H9 (cell line): ENCODE results near the gene MAPK8IP1. TPM values are rescaled to one million over a fixed set of nuclear protein-coding genes. Genes with fewer than 3 reads are reported as not detected.
A peak's percentile ranks its signal among the peaks of the same experiment; 100 is the strongest.

Experiments
- DNase-seq: peaks from one replicate; pipeline ENCODE4 v3.0.0-alpha.2; 2017
- H2AFZ ChIP-seq: one replicate; pipeline ENCODE4 v1.6.1; 2013; ENCODE audit warnings: mild to moderate bottlenecking, low read length, control low read depth, moderate library complexity
- H2AK5ac ChIP-seq: 2 replicates; pipeline ENCODE4 v1.6.1; 2013; ENCODE audit warnings: low read length, control low read depth, mixed read lengths; ENCODE audit not compliant: insufficient read length
- H2BK120ac ChIP-seq: one replicate; pipeline ENCODE4 v1.6.1; 2013; ENCODE audit warnings: low read depth, mild to moderate bottlenecking, low read length, control low read depth, inconsistent platforms; ENCODE audit not compliant: poor library complexity, severe bottlenecking
- H2BK12ac ChIP-seq: 2 replicates; pipeline ENCODE4 v1.6.1; 2013; ENCODE audit warnings: low read length, control low read depth, mixed read lengths, low read depth; ENCODE audit not compliant: insufficient read length
- H2BK15ac ChIP-seq: 2 replicates; pipeline ENCODE4 v1.6.1; 2013; ENCODE audit warnings: low read depth, low read length, control low read depth
- H2BK20ac ChIP-seq: one replicate; pipeline ENCODE4 v1.6.1; 2013; ENCODE audit warnings: low read depth, mild to moderate bottlenecking, low read length, control low read depth, inconsistent platforms; ENCODE audit not compliant: poor library complexity, severe bottlenecking
- H2BK5ac ChIP-seq: 2 replicates; pipeline ENCODE4 v1.6.1; 2013; ENCODE audit warnings: low read length, control low read depth, mixed read lengths; ENCODE audit not compliant: insufficient read length
- H3K14ac ChIP-seq: 2 replicates; pipeline ENCODE4 v1.6.1; 2013; ENCODE audit warnings: low read length, control low read depth; ENCODE audit not compliant: insufficient read depth
- H3K18ac ChIP-seq: 2 replicates; pipeline ENCODE4 v1.6.1; 2013; ENCODE audit warnings: low read depth, mild to moderate bottlenecking, mixed read lengths, low read length, control low read depth; ENCODE audit not compliant: insufficient read length
- H3K23ac ChIP-seq: 2 replicates; pipeline ENCODE4 v1.6.1; 2013; ENCODE audit warnings: low read length, control low read depth, mixed read lengths, low read depth; ENCODE audit not compliant: insufficient read length
- H3K23me2 ChIP-seq: 2 replicates; pipeline ENCODE4 v1.6.1; 2013; ENCODE audit warnings: low read depth, mild to moderate bottlenecking, mixed read lengths, low read length, control low read depth; ENCODE audit not compliant: insufficient read length, poor library complexity, severe bottlenecking
- H3K27ac ChIP-seq: 2 replicates; pipeline ENCODE4 v1.5.1; 2013; ENCODE audit warnings: low read length, control low read depth, mixed read lengths, low read depth; ENCODE audit not compliant: insufficient read length
- H3K27me3 ChIP-seq: 2 replicates; pipeline ENCODE4 v1.6.1; 2013; ENCODE audit warnings: low read length, control low read depth, inconsistent platforms; ENCODE audit not compliant: insufficient read depth
- H3K4ac ChIP-seq: 2 replicates; pipeline ENCODE4 v1.6.1; 2013; ENCODE audit warnings: low read depth, mild to moderate bottlenecking, control low read depth, inconsistent platforms, low read length, moderate library complexity
- H3K4me1 ChIP-seq: 2 replicates; pipeline ENCODE4 v1.6.1; 2013; ENCODE audit warnings: low read length, control low read depth, inconsistent platforms; ENCODE audit not compliant: insufficient read depth
- H3K4me2 ChIP-seq: 2 replicates; pipeline ENCODE4 v1.6.1; 2013; ENCODE audit warnings: low read length, control low read depth, mixed read lengths; ENCODE audit not compliant: insufficient read length, insufficient read depth
- H3K56ac ChIP-seq: 2 replicates; pipeline ENCODE4 v1.6.1; 2013; ENCODE audit warnings: low read depth, mild to moderate bottlenecking, mixed read lengths, low read length, control low read depth; ENCODE audit not compliant: insufficient read length
- H3K79me1 ChIP-seq: 2 replicates; pipeline ENCODE4 v1.6.1; 2013; ENCODE audit warnings: low read depth, mild to moderate bottlenecking, moderate library complexity, low read length, control low read depth, inconsistent platforms; ENCODE audit not compliant: insufficient read depth, poor library complexity, severe bottlenecking
- H3K79me2 ChIP-seq: 2 replicates; pipeline ENCODE4 v1.6.1; 2013; ENCODE audit warnings: low read length, control low read depth, inconsistent platforms; ENCODE audit not compliant: insufficient read depth
- H3K9ac ChIP-seq: 2 replicates; pipeline ENCODE4 v1.6.1; 2013; ENCODE audit warnings: low read length, control low read depth, mixed read lengths; ENCODE audit not compliant: insufficient read length; ENCODE audit errors: extremely low read depth
- H3K9me3 ChIP-seq: one replicate; pipeline ENCODE4 v1.6.1; 2013; ENCODE audit warnings: low read depth, low read length, inconsistent platforms; ENCODE audit not compliant: control insufficient read depth
- H3T11ph ChIP-seq: one replicate; pipeline ENCODE4 v1.6.1; 2013; ENCODE audit warnings: mild to moderate bottlenecking, low read length, control low read depth, inconsistent platforms
- H4K20me1 ChIP-seq: one replicate; pipeline ENCODE4 v1.6.1; 2013; ENCODE audit not compliant: control insufficient read depth, insufficient read length, insufficient read depth
- H4K5ac ChIP-seq: 2 replicates; pipeline ENCODE4 v1.6.1; 2013; ENCODE audit warnings: low read depth, mild to moderate bottlenecking, mixed read lengths, low read length, control low read depth; ENCODE audit not compliant: insufficient read length
- H4K8ac ChIP-seq: replicated peaks from 2 replicates; pipeline ENCODE4 v1.6.1; 2013; ENCODE audit warnings: low read length, control low read depth, mixed read lengths, low read depth; ENCODE audit not compliant: insufficient read length
- H4K91ac ChIP-seq: 2 replicates; pipeline ENCODE4 v1.6.1; 2013; ENCODE audit warnings: low read depth, mild to moderate bottlenecking, moderate library complexity, mixed read lengths, low read length, control low read depth; ENCODE audit not compliant: insufficient read length
- H3K27ac Mint-ChIP-seq, 3 experiments: 2 replicates in 2 of 3; 3 replicates in 1 of 3; pipeline ENCODE4 v1.8.0; 2020 to 2021; ENCODE audit warnings: mixed read lengths in 3 of 3, mild to moderate bottlenecking in 1 of 3, moderate library complexity in 1 of 3
- H3K27me3 Mint-ChIP-seq: 2 replicates; pipeline ENCODE4 v1.8.0; 2021; ENCODE audit warnings: low read depth, mild to moderate bottlenecking, moderate library complexity, mixed read lengths
- H3K36me3 Mint-ChIP-seq, 3 experiments: 2 replicates in 2 of 3; 3 replicates in 1 of 3; pipeline ENCODE4 v1.8.0; 2020 to 2021; ENCODE audit warnings: low read depth in 3 of 3, mixed read lengths in 3 of 3; ENCODE audit not compliant: insufficient read depth in 1 of 3
- H3K4me1 Mint-ChIP-seq, 2 experiments: 2 replicates each; pipeline ENCODE4 v1.8.0; 2020; ENCODE audit warnings: mixed read lengths in 2 of 2
- H3K4me3 Mint-ChIP-seq, 2 experiments: 2 replicates in 1 of 2; 3 replicates in 1 of 2; pipeline ENCODE4 v1.8.0; 2020 to 2021; ENCODE audit warnings: mild to moderate bottlenecking in 2 of 2, mixed read lengths in 2 of 2, moderate library complexity in 1 of 2
- H3K9me3 Mint-ChIP-seq, 2 experiments: 2 replicates in 1 of 2; 3 replicates in 1 of 2; pipeline ENCODE4 v1.8.0; 2020; ENCODE audit warnings: mild to moderate bottlenecking in 2 of 2, mixed read lengths in 2 of 2, moderate library complexity in 1 of 2
- WGBS: extraction: QIAGEN DNeasy Blood & Tissue Kit; methylation state at CpG from one replicate; pipeline ENCODE4 v1.1.7; 2013; ENCODE audit warnings: missing lambda C conversion rate, low lambda C conversion rate, mixed read lengths; ENCODE audit not compliant: insufficient read length; ENCODE audit errors: extremely low coverage; 5-methylcytosine and 5-hydroxymethylcytosine counted together
- total RNA-seq: library from RNA; stranded (reverse); gene quantifications from 2 replicates; pipeline ENCODE4 v1.2.1, GENCODE V29; 2021
- TF ChIP-seq, protein P1 (sequence below): fragments of 200-600 bp; sonication (generic); conservative IDR thresholded peaks from 3 replicates; pipeline ENCODE4 v1.8.0; 2021; ENCODE audit warnings: antibody characterized with exemption, mild to moderate bottlenecking

Gene MAPK8IP1
- total RNA-seq, 1 experiment from 2014 or later = 30.2 TPM

DNA sequence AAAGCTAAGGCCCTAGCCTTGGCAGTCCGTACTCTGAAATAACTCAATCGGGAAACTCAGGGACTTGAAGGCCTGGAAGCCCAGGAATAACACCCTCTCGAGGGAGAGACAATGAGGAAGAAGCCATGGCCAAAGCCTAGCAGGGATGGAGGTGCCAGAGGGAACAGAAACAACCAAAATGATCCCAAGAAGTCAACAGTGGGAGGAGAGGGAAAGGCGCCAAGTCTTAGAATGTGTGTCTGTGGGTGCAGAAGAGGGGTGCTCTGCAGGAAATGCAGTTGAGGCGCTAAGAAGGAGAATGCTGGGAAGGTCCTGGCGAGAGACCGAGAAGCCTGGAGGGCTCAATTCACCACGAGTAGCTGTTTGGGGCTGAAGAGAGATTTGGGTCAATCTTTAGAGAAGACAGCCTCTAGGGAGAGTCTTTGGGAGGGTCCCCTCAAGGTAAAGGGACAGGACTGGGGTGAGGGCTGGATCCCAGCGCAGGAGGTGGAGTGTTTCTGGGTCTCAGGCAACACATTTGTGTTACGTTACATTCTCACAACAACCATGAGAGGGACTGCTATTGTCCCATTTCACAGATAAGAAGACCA lies 760 bp upstream of the MAPK8IP1 start:
- no peaks in the 10 kb centered on the region for H3K27me3 ChIP-seq
- no peak overlapping the region for H2AFZ ChIP-seq
- WGBS = no CpG with 5 or more reads among the region's 10 CpGs
- H4K5ac ChIP-seq = no peak overlapping the region
- no peaks in the 10 kb centered on the region for H3K79me1 ChIP-seq
- H2AK5ac ChIP-seq = no peak overlapping the region
- 0 out of 2 replicates have a peak, but pooled peaks cover 2% of the 10 kb centered on the region for H3K4me1 ChIP-seq
- peak overlapping the region in 1 of 3 experiments; percentile 10; a peak in 1 of 7 replicates for H3K27ac Mint-ChIP-seq
- no peak overlapping the region for H3K9ac ChIP-seq
- TF ChIP-seq, protein P1, sequence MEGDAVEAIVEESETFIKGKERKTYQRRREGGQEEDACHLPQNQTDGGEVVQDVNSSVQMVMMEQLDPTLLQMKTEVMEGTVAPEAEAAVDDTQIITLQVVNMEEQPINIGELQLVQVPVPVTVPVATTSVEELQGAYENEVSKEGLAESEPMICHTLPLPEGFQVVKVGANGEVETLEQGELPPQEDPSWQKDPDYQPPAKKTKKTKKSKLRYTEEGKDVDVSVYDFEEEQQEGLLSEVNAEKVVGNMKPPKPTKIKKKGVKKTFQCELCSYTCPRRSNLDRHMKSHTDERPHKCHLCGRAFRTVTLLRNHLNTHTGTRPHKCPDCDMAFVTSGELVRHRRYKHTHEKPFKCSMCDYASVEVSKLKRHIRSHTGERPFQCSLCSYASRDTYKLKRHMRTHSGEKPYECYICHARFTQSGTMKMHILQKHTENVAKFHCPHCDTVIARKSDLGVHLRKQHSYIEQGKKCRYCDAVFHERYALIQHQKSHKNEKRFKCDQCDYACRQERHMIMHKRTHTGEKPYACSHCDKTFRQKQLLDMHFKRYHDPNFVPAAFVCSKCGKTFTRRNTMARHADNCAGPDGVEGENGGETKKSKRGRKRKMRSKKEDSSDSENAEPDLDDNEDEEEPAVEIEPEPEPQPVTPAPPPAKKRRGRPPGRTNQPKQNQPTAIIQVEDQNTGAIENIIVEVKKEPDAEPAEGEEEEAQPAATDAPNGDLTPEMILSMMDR = no peak
- H3K18ac ChIP-seq = no peak overlapping the region
- H3K4me2 ChIP-seq = peak overlapping the region; percentile 22
- H4K20me1 ChIP-seq = no peaks in the 10 kb centered on the region
- H3K4me1 Mint-ChIP-seq = peaks cover 8 to 15% of the 10 kb centered on the region in 2 experiments
- no peaks in the 10 kb centered on the region for H3K9me3 ChIP-seq
- H3K9me3 Mint-ChIP-seq = no peaks in the 10 kb centered on the region
- H2BK15ac ChIP-seq = no peak overlapping the region
- no peak overlapping the region for H3K27ac ChIP-seq
- no peak overlapping the region for H4K8ac ChIP-seq
- H3K23ac ChIP-seq = no peak overlapping the region
- H3K4ac ChIP-seq = no peak overlapping the region
- peak overlapping the region; percentile 61 to 75 for H3K4me3 Mint-ChIP-seq
- H2BK12ac ChIP-seq = no peak overlapping the region
- peaks cover 0 to 2% (median 0%) of the 10 kb centered on the region in 3 experiments; a peak in 1 of 7 replicates for H3K36me3 Mint-ChIP-seq
- no peak overlapping the region for H3K14ac ChIP-seq
- H2BK120ac ChIP-seq = no peak overlapping the region
- peaks cover 10% of the 10 kb centered on the region for H3K27me3 Mint-ChIP-seq
- no peaks in the 10 kb centered on the region for H3K79me2 ChIP-seq
- DNase-seq = no peak
- H3K56ac ChIP-seq = no peak overlapping the region
- no peak overlapping the region for H2BK5ac ChIP-seq
- no peak overlapping the region for H3T11ph ChIP-seq
- no peaks in the 10 kb centered on the region for H3K23me2 ChIP-seq
- H2BK20ac ChIP-seq = no peak overlapping the region
- H4K91ac ChIP-seq = no peak overlapping the region
